HG03432 (cell line): ENCODE measurements around the gene GAS7.
"Not testable (repeated sequence)": the region's sequence is repeated elsewhere in the genome, so short reads cannot be mapped to it uniquely, and the experiment has no call there.

Experiments
- ATAC-seq: cut with Tn5 transposase; IDR thresholded peaks from one replicate; pipeline ENCODE4 v1.9.1; 2021; ENCODE audit warnings: mild to moderate bottlenecking, moderate library complexity; ENCODE audit not compliant: unreplicated experiment

Gene GAS7

GRCh38 chr17:9928601-9929333 lies 269.6 kb downstream of the GAS7 start:
- ATAC-seq, result no peak

- no peak for ATAC-seq
Observed at GRCh38 chr17:9926150-9926804, 272.1 kb downstream of the GAS7 start.

GRCh38 chr17:9925457-9925856 lies 272.9 kb downstream of the GAS7 start:
- ATAC-seq, result no peak

GRCh38 chr17:9924735-9925191 lies 273.6 kb downstream of the GAS7 start:
- ATAC-seq, result no peak

GRCh38 chr17:9922012-9922848 lies 276.2 kb downstream of the GAS7 start:
- no peak for ATAC-seq

- ATAC-seq, result not testable (repeated sequence)
Observed at GRCh38 chr17:9921216-9921615, 277.2 kb downstream of the GAS7 start.

GRCh38 chr17:9918804-9919352 lies 279.5 kb downstream of the GAS7 start:
- no peak for ATAC-seq

GRCh38 chr17:9918352-9918751 lies 280.1 kb downstream of the GAS7 start:
- no peak for ATAC-seq

GRCh38 chr17:9917801-9918200 lies 280.6 kb downstream of the GAS7 start:
- no peak for ATAC-seq

GRCh38 chr17:9917131-9917530 lies 281.3 kb downstream of the GAS7 start:
- no peak for ATAC-seq

GRCh38 chr17:9916108-9916507 lies 282.3 kb downstream of the GAS7 start:
- ATAC-seq, result no peak

GRCh38 chr17:9913476-9913875 lies 284.9 kb downstream of the GAS7 start:
- no peak for ATAC-seq

- no peak for ATAC-seq
Observed at GRCh38 chr17:9912121-9913099, 286.0 kb downstream of the GAS7 start.

GRCh38 chr17:9911089-9911488 lies 287.3 kb downstream of the GAS7 start:
- ATAC-seq, result no peak

GRCh38 chr17:9908649-9909042 lies 289.8 kb downstream of the GAS7 start:
- ATAC-seq, result no peak

GRCh38 chr17:9907883-9908648 lies 290.3 kb downstream of the GAS7 start:
- ATAC-seq, result no peak

GRCh38 chr17:9907131-9907530 lies 291.3 kb downstream of the GAS7 start:
- ATAC-seq, result no peak

GRCh38 chr17:9906616-9907015 lies 291.8 kb downstream of the GAS7 start:
- ATAC-seq, result no peak

GRCh38 chr17:9905902-9906301 lies 292.5 kb downstream of the GAS7 start:
- ATAC-seq, result no peak

- ATAC-seq, result no peak
Observed at GRCh38 chr17:9905078-9905415, 293.4 kb downstream of the GAS7 start, which contains the start of gene RCVRN. Gene RCVRN, minus strand, starts transcription at chr17:9905271. Its CDS starts 91 bp downstream, at chr17:9905180.
